ENCODE data around the gene RPH3AL.

The RPH3AL gene

DNA sequence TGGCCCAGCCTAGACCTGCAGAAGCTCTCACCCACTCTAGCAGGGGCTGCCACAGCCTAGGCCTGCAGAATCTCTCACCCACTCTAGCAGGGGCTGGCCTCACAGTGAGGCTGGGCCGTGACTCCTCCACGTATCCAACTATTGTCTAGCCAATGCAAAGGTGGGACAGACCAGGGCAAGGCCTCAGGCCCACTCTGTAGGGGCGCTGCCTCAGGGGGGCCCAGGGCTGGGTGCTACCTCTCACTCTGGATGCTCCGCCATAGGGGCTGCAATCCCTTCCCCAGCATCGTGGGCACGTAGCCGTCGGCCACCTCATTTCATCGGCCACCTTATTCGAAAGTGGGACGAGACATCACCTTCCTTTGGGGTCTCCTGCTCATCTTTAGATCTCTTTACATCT lies 51.7 kb downstream of the RPH3AL start:
- no peak for DNase-seq (ENCODE audit: low read depth)
- no peak overlapping the region for H3K4me3 ChIP-seq (ENCODE audit: low read depth, low read length)
- TF ChIP-seq, protein P1, sequence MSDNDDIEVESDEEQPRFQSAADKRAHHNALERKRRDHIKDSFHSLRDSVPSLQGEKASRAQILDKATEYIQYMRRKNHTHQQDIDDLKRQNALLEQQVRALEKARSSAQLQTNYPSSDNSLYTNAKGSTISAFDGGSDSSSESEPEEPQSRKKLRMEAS (IDR thresholded peaks at IDR 0.05; ENCODE audit: low read depth, low read length): no peak
- TF ChIP-seq CTCF (IDR thresholded peaks at IDR 0.05; ENCODE audit: low read depth, low read length) (no peak), POLR2A (IDR thresholded peaks at IDR 0.05; ENCODE audit: extremely low read depth, insufficient read length) (no peak), MYC (IDR thresholded peaks at IDR 0.05; ENCODE audit: low read depth, low read length) (no peak)

DNA sequence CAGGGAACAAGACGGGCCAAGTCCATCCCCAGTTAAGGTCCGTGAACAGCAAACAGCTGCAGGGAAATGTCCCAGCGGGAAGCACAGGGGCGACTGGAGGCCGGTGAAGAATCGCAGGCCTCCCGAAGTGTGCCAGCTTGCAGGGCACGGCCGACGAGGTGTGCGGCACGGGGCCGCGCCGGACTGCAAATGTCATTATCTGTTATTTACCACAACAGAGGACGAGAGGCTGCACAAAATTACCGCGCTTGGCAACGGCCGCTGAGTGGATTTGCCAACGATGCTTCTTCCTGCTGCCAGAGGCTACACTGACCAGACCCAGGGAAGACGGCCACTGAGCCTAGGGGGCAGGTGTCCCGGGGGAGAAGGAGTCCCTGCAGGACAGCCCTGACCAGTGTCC lies 53.1 kb downstream of the RPH3AL start:
- DNase-seq (ENCODE audit: low read depth): no peak
- TF ChIP-seq MYC (IDR thresholded peaks at IDR 0.05; ENCODE audit: low read depth, low read length) (no peak), CTCF (IDR thresholded peaks at IDR 0.05; ENCODE audit: low read depth, low read length) (no peak), POLR2A (IDR thresholded peaks at IDR 0.05; ENCODE audit: extremely low read depth, insufficient read length) (no peak)
- TF ChIP-seq, protein P1 (IDR thresholded peaks at IDR 0.05; ENCODE audit: low read depth, low read length): no peak
- H3K4me3 ChIP-seq (ENCODE audit: low read depth, low read length): no peak overlapping the region

GRCh38 chr17:298791-299450 lies 53.7 kb downstream of the RPH3AL start:
- no peak for DNase-seq (ENCODE audit: low read depth)
- no peak for TF ChIP-seq CTCF (IDR thresholded peaks at IDR 0.05; ENCODE audit: low read depth, low read length)
- no peak for TF ChIP-seq POLR2A (IDR thresholded peaks at IDR 0.05; ENCODE audit: extremely low read depth, insufficient read length)
- TF ChIP-seq MYC (IDR thresholded peaks at IDR 0.05; ENCODE audit: low read depth, low read length): no peak
- TF ChIP-seq, protein P1 (IDR thresholded peaks at IDR 0.05; ENCODE audit: low read depth, low read length): no peak
- H3K4me3 ChIP-seq (ENCODE audit: low read depth, low read length): no peak overlapping the region

- no peak for DNase-seq (ENCODE audit: low read depth)
- TF ChIP-seq POLR2A (IDR thresholded peaks at IDR 0.05; ENCODE audit: extremely low read depth, insufficient read length) (no peak), MYC (IDR thresholded peaks at IDR 0.05; ENCODE audit: low read depth, low read length) (no peak), CTCF (IDR thresholded peaks at IDR 0.05; ENCODE audit: low read depth, low read length) (no peak)
- TF ChIP-seq, protein P1 (IDR thresholded peaks at IDR 0.05; ENCODE audit: low read depth, low read length): no peak
- no peak overlapping the region for H3K4me3 ChIP-seq (ENCODE audit: low read depth, low read length)
Observed at GRCh38 chr17:297758-298157, 54.8 kb downstream of the RPH3AL start.

DNA sequence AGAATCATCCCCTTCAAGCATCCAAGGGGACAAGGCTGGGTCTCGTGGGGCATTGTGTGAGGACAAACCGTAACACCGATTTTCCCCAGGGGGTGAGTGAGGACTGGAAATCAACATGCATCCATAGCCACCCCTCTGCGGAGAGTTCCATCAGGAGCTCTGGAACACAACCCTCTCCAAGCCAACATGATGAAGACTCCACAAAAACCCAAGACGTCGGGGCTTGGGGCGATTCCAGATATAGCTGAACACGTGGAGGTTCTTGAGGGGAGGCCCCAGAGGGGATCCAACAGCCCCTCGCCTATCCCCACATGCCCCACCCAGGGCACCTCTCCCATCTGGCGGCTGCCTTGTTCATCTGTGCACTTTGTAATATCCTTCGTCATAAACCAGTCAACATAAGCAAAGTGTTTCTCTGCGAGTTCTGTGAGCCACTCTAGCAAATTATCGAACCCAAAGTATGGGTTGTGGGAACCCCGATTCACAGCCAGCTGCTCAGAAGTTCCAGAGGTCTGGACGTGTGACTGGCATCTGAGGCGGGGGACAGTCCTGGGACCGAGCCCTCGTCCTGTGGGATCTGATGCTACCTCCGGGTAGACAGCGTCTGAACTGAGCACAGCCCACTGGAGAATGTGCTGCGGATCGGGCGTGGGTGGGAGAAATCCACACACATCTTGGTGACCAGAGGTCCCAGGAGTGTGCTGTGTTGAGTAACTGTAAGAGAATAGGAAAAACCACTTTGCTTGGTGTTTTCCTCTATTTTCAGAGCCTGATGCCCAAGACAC lies 55.5 kb downstream of the RPH3AL start:
- DNase-seq (ENCODE audit: low read depth): no peak
- no peak overlapping the region for H3K4me3 ChIP-seq (ENCODE audit: low read depth, low read length)
- TF ChIP-seq, protein P1 (IDR thresholded peaks at IDR 0.05; ENCODE audit: low read depth, low read length): no peak
- TF ChIP-seq CTCF (IDR thresholded peaks at IDR 0.05; ENCODE audit: low read depth, low read length) (no peak), MYC (IDR thresholded peaks at IDR 0.05; ENCODE audit: low read depth, low read length) (no peak), POLR2A (IDR thresholded peaks at IDR 0.05; ENCODE audit: extremely low read depth, insufficient read length) (no peak)

All from NB4 (cell line).